Testis (tissue), 2 donors: Measurements from ENCODE around the gene SMG6.

ENCODE experiments used
- CTCF ChIP-seq, 3 experiments: fragments of 450-650 bp in 2 of 3; fragments of 200-600 bp in 1 of 3; sonication (generic) in 1 of 3; IDR thresholded peaks; one replicate each; pipeline ENCODE4 v1.5.1; 2016 to 2019; ENCODE audit warnings: antibody characterized with exemption in 3 of 3, mild to moderate bottlenecking in 2 of 3, moderate library complexity in 1 of 3
- POLR2A ChIP-seq: fragments of 450-650 bp; IDR thresholded peaks from one replicate; pipeline ENCODE4 v1.6.1; 2017; ENCODE audit warnings: antibody characterized with exemption, mild to moderate bottlenecking, moderate library complexity

GRCh38 chr17:2083613-2084035 is 220.0 kb downstream of the SMG6 start:
- TF ChIP-seq CTCF (IDR thresholded peaks at IDR 0.05) (no peak), POLR2A (no peak)
